ENCODE results near the gene PAK3.

- TF ChIP-seq EZH2phosphoT487 (IDR thresholded peaks at IDR 0.05) (no peak), CTCF (IDR thresholded peaks at IDR 0.05) (no peak), EZH2 (IDR thresholded peaks at IDR 0.05) (no peak)
Measured at GRCh38 chrX:111103246-111103645, 7.3 kb downstream of the PAK3 start.
